Fibroblast of upper back skin (primary cell): ENCODE results near the gene ASMTL.
A peak's percentile ranks its signal among the peaks of the same experiment; 100 is the strongest.
"Not testable (repeated sequence)": the region's sequence is repeated elsewhere in the genome, so short reads cannot be mapped to it uniquely, and the experiment has no call there.

Experiments used
- DNase-seq: peaks from one replicate; pipeline ENCODE4 v3.0.0-alpha.2; 2013

The ASMTL gene

GRCh38 chrX:1481636-1482529, 29.2 kb upstream of the ASMTL start:
- DNase-seq = peak; percentile 90

GRCh38 chrX:1480082-1480785, 27.5 kb upstream of the ASMTL start:
- DNase-seq = no peak

- DNase-seq = no peak
Observed at GRCh38 chrX:1477801-1478458, 25.2 kb upstream of the ASMTL start.

- no peak for DNase-seq
Observed at GRCh38 chrX:1477229-1477628, 24.5 kb upstream of the ASMTL start.

- no peak for DNase-seq
Observed at GRCh38 chrX:1476682-1477081, 24.0 kb upstream of the ASMTL start.

- no peak for DNase-seq
Observed at GRCh38 chrX:1475881-1476280, 23.2 kb upstream of the ASMTL start.

- no peak for DNase-seq
Observed at GRCh38 chrX:1475481-1475880, 22.8 kb upstream of the ASMTL start.

GRCh38 chrX:1474593-1474992, 21.9 kb upstream of the ASMTL start:
- not testable (repeated sequence) for DNase-seq

- no peak for DNase-seq
Observed at GRCh38 chrX:1472975-1473374, 20.3 kb upstream of the ASMTL start.

GRCh38 chrX:1468250-1468772, 15.6 kb upstream of the ASMTL start:
- DNase-seq = peak; percentile 52

GRCh38 chrX:1466971-1467561, 14.4 kb upstream of the ASMTL start:
- DNase-seq = no peak

GRCh38 chrX:1466232-1466661, 13.5 kb upstream of the ASMTL start:
- DNase-seq = no peak

GRCh38 chrX:1465286-1466231, 12.8 kb upstream of the ASMTL start:
- DNase-seq = no peak

- DNase-seq = no peak
Observed at GRCh38 chrX:1464971-1465285, 12.2 kb upstream of the ASMTL start.

- DNase-seq = no peak
Observed at GRCh38 chrX:1464041-1464970, 11.6 kb upstream of the ASMTL start.

- no peak for DNase-seq
Observed at GRCh38 chrX:1463581-1463980, 10.9 kb upstream of the ASMTL start.

- peak; percentile 74 for DNase-seq
Observed at GRCh38 chrX:1462596-1463251, 10.0 kb upstream of the ASMTL start.

GRCh38 chrX:1462110-1462509, 9.4 kb upstream of the ASMTL start:
- no peak for DNase-seq

- no peak for DNase-seq
Observed at GRCh38 chrX:1455948-1456280, 3.2 kb upstream of the ASMTL start.
